ENCODE results near the gene LHPP. TPM values are rescaled to one million over a fixed set of nuclear protein-coding genes. Genes with fewer than 3 reads are reported as not detected.

The LHPP gene
- polyA plus RNA-seq, 2 of the 4 experiments (the other 2 are of a cell fraction), result 14.4 to 18.6 TPM

DNA sequence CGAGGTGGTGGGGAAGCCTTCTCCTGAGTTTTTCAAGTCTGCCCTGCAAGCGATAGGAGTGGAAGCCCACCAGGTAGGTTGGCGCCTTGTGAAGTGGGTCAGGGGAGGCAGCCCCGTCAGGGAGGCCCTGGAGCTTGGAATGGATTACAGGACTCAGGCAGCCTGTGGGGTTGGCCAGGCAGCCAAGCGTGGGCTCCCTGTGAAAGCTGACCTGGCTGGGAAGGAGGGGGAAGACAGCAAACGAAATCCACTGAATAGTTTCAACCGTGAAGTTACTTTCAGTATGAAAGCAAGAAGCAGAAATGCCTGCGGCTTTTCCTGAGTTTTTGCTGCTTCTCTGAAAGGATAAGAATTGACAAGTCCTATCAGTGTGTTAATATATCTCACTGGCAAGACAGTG is 36.4 kb downstream of the LHPP start (continued):
- no peak for TF ChIP-seq PBX3 (IDR thresholded peaks at IDR 0.05)
- no peak for TF ChIP-seq SREBF2 (IDR thresholded peaks at IDR 0.05)
- TF ChIP-seq KDM5A (IDR thresholded peaks at IDR 0.05), result no peak
- TF ChIP-seq ZSCAN20 (CRISPR knock-in tag; IDR thresholded peaks at IDR 0.05), result no peak
- TF ChIP-seq, protein P1, sequence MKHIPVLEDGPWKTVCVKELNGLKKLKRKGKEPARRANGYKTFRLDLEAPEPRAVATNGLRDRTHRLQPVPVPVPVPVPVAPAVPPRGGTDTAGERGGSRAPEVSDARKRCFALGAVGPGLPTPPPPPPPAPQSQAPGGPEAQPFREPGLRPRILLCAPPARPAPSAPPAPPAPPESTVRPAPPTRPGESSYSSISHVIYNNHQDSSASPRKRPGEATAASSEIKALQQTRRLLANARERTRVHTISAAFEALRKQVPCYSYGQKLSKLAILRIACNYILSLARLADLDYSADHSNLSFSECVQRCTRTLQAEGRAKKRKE (CRISPR knock-in tag; IDR thresholded peaks at IDR 0.05; ENCODE audit: low read depth), result no peak

DNA sequence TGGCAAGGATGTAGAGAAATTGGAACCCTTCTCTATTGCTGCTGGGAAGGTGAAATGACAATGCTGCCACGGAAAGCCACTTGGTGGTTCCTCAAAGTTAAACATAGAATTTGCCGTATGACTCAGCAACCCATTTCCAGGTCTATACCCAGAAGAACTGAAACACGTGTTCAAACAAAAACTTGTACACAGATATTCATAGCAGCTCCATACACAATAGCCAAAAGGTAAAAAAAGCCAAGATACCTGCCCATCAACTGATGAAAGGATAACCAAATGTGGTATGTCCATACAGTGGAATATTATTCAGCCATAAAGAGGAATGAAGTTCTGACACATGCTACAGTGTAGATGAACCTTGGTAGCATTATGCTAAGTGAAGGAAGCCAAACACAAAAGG is 39.1 kb downstream of the LHPP start:
- Histone ChIP-seq H3K9me3 (peaks cover 8% of the 10 kb centered on the region; the same call in 2 of the 3 replicates), H3K4me1 (no peaks in the 10 kb centered on the region), H3K27ac (no peak overlapping the region), H3K4me2 (no peak overlapping the region), H3K4me3 (no peak overlapping the region)
- ChIA-PET POLR2A (no interaction called here), CTCF (no interaction called here)
- FAIRE-seq, result no peak
- ATAC-seq, result no peak
- 77% methylated on average over 3 of the region's 3 CpGs for WGBS (ENCODE audit: missing lambda C conversion rate)
- DNase-seq (ENCODE audit: low read depth in 1 of 2, low spot score in 1 of 2), result no peak
- no peak for TF ChIP-seq CHD2 (IDR thresholded peaks at IDR 0.05; ENCODE audit: low read length, partially characterized antibody)
- peak; percentile 73; the same call in 1 of the 2 replicates for TF ChIP-seq KDM1A (IDR thresholded peaks at IDR 0.05; ENCODE audit: low read depth)
- no peak for TF ChIP-seq RFX5 (IDR thresholded peaks at IDR 0.05)
- no peak for TF ChIP-seq NR3C1 (IDR thresholded peaks at IDR 0.05)
- TF ChIP-seq FOSB (CRISPR knock-in tag; IDR thresholded peaks at IDR 0.05), result no peak
- no peak for TF ChIP-seq RCOR1 (IDR thresholded peaks at IDR 0.05; ENCODE audit: low read depth, low read length)

DNA sequence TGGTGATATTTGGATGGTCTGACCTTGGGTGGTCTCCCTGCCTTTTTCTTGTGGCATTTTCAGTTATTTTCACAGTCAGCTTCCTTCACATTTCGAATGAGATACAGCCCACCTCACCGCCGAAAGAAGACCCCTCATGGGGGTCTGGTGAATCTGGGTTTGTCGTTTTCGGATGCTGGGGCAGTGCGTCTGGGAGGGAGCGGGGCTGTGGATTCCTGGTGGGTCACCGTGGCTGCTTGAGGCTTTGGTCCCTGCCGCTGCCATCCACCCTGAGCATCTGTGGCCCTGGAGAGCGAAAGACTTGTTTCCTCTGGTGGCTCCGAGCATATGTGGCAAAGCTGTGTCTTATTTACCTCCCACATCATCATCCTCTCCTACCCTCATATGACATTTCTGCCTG is 43.1 kb downstream of the LHPP start:
- H3K27ac ChIP-seq, result no peak overlapping the region
- no peak for FAIRE-seq
- H3K4me3 ChIP-seq, result no peak overlapping the region
- no peak for ATAC-seq
- DNase-seq (ENCODE audit: low read depth in 1 of 2, low spot score in 1 of 2), result no peak
- H3K4me1 ChIP-seq, result no peaks in the 10 kb centered on the region
- CTCF ChIA-PET, result interaction anchor here (1.2 kb wide), 1 partner anchor 241 kb away, joined by 3 read pairs; no protein-coding TSS in a partner anchor
- H3K4me2 ChIP-seq, result no peak overlapping the region
- WGBS (ENCODE audit: missing lambda C conversion rate), result 83% methylated on average over 11 of the region's 11 CpGs
- H3K9me3 ChIP-seq, result peaks cover 8% of the 10 kb centered on the region; the same call in 2 of the 3 replicates
- POLR2A ChIA-PET, result no interaction called here
- TF ChIP-seq, protein P2, sequence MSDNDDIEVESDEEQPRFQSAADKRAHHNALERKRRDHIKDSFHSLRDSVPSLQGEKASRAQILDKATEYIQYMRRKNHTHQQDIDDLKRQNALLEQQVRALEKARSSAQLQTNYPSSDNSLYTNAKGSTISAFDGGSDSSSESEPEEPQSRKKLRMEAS (IDR thresholded peaks at IDR 0.05), result no peak
- no peak for TF ChIP-seq MAFK (IDR thresholded peaks at IDR 0.05; ENCODE audit: partially characterized antibody)
- TF ChIP-seq EP300 (IDR thresholded peaks at IDR 0.05), result no peak
- TF ChIP-seq CHD2 (IDR thresholded peaks at IDR 0.05; ENCODE audit: low read length, partially characterized antibody), result no peak
- TF ChIP-seq RNF2 (IDR thresholded peaks at IDR 0.05; ENCODE audit: borderline replicate concordance, low read depth), result no peak
- TF ChIP-seq, protein P1 (CRISPR knock-in tag; IDR thresholded peaks at IDR 0.05; ENCODE audit: low read depth), result no peak
- no peak for TF ChIP-seq KDM5A (IDR thresholded peaks at IDR 0.05)
- TF ChIP-seq, protein P3, sequence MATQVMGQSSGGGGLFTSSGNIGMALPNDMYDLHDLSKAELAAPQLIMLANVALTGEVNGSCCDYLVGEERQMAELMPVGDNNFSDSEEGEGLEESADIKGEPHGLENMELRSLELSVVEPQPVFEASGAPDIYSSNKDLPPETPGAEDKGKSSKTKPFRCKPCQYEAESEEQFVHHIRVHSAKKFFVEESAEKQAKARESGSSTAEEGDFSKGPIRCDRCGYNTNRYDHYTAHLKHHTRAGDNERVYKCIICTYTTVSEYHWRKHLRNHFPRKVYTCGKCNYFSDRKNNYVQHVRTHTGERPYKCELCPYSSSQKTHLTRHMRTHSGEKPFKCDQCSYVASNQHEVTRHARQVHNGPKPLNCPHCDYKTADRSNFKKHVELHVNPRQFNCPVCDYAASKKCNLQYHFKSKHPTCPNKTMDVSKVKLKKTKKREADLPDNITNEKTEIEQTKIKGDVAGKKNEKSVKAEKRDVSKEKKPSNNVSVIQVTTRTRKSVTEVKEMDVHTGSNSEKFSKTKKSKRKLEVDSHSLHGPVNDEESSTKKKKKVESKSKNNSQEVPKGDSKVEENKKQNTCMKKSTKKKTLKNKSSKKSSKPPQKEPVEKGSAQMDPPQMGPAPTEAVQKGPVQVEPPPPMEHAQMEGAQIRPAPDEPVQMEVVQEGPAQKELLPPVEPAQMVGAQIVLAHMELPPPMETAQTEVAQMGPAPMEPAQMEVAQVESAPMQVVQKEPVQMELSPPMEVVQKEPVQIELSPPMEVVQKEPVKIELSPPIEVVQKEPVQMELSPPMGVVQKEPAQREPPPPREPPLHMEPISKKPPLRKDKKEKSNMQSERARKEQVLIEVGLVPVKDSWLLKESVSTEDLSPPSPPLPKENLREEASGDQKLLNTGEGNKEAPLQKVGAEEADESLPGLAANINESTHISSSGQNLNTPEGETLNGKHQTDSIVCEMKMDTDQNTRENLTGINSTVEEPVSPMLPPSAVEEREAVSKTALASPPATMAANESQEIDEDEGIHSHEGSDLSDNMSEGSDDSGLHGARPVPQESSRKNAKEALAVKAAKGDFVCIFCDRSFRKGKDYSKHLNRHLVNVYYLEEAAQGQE (IDR thresholded peaks at IDR 0.05), result no peak
- no peak for TF ChIP-seq MYC (IDR thresholded peaks at IDR 0.05; ENCODE audit: borderline replicate concordance, low read length)
- TF ChIP-seq POLR2AphosphoS2 (conservative IDR thresholded peaks at IDR 0.05; ENCODE audit: low read length), result no peak
- TF ChIP-seq CHD4 (IDR thresholded peaks at IDR 0.05; ENCODE audit: borderline replicate concordance), result no peak
- no peak for TF ChIP-seq ESRRA (IDR thresholded peaks at IDR 0.05; ENCODE audit: borderline replicate concordance, low read length)
- no peak for TF ChIP-seq EHMT2 (IDR thresholded peaks at IDR 0.05; ENCODE audit: low read depth)
